ENCODE measurements around the gene TM9SF3. TPM values are rescaled to one million over a fixed set of nuclear protein-coding genes. Genes with fewer than 3 reads are reported as not detected.

Gene TM9SF3
- total RNA-seq, 4 donors from 2014 or later: 75.5 to 99.9 (median 86.8) TPM

DNA sequence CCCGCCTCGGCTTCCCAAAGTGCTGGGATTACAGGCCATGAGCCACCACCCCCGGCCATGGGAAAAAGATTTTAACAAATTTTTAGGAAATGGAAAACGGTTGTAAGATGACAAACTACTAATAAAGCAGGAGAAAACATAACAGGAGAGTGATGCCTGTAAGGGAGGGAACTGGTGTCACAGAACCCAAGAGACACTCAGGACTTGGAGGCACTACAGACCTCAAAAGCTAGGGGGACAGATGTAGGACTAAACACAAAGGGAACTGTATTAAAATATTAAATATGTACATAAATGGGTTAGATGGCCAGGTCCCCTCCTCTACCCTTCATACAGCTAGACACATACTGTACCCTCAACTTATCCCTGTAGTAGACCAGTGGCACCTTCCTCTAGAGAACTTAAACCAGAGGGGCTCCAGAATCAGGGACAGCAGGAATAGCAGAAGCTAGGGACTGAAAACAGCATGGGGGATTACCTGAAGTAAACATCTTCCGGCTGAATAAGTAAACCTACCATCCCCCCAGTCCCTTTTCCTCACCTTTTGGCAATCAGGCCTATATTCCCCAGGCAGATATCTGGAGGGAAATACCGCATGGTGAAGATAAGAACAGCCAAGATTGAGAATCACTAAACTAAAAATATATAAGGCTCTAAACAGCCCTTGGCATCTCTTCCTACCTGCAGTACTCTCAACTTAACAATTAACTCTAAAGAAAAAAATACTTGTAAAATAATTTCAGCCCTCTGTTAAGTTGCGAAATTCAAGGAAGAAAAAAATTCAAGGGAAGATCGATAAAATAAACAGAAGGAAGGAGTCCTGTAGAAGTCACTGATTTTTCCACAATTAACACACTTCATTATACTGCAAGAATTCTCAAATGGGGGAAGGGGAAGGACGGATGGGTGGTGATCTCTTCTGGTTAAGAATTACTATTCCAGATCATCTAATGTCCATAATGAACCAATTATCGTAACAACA is 15.5 kb downstream of the TM9SF3 start:
- no peak for DNase-seq (ENCODE audit: low spot score)
- TF ChIP-seq CTCF (IDR thresholded peaks at IDR 0.05): no peak
- ATAC-seq (ENCODE audit: low FRiP score): no peak

DNA sequence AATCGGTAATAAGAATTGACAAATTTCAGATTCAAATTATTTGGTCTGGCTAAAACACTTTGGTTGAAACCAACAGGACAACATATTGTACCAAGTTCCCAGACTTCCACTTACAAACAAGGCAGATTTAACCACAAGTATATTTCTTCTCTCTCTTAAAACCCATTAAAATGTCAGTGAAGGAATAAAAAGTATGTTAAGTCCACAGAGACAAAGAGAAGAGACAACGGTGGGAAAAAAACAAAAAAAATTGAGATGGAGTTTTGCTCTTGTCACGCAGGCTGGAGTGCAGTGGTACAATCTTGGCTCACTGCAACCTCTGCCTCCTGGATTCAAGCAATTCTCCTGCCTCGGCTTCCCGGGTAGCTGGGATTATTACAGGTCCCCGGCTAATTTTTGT is 16.3 kb downstream of the TM9SF3 start:
- TF ChIP-seq CTCF (IDR thresholded peaks at IDR 0.05): no peak
- ATAC-seq (ENCODE audit: low FRiP score) (no peak), DNase-seq (ENCODE audit: low spot score) (no peak)

GRCh38 chr10:96568402-96568801 is 18.4 kb downstream of the TM9SF3 start:
- no peak for TF ChIP-seq CTCF (IDR thresholded peaks at IDR 0.05)
- ATAC-seq (ENCODE audit: low FRiP score) (no peak), DNase-seq (ENCODE audit: low spot score) (no peak)

DNA sequence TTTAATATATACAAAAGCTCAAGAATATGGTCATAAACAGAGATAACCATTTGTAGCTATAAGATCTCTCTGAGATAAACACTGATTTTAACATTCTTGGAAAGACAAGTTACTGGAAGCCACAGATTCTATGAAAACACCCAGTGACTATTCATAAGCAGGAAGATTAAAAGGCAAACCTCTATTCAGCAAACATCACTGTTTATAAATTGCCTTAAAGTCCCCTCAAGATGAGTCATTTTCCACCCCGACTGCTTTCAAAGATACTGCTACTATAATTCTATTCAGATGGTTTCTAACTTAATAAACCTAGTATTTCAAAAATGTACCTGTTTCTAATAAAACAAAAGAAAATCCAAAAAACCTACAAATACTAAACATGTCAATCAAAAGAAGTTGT is 21.0 kb downstream of the TM9SF3 start:
- DNase-seq (ENCODE audit: low spot score) (no peak), ATAC-seq (ENCODE audit: low FRiP score) (no peak)
- TF ChIP-seq CTCF (IDR thresholded peaks at IDR 0.05): no peak

- TF ChIP-seq CTCF (IDR thresholded peaks at IDR 0.05): no peak
- no peak for ATAC-seq (ENCODE audit: low FRiP score)
- no peak for DNase-seq (ENCODE audit: low spot score)
Observed at GRCh38 chr10:96560966-96561887, 25.6 kb downstream of the TM9SF3 start.

- no peak for DNase-seq (ENCODE audit: low spot score)
- ATAC-seq (ENCODE audit: low FRiP score): no peak
- TF ChIP-seq CTCF (IDR thresholded peaks at IDR 0.05): no peak
Observed at GRCh38 chr10:96560489-96560888, 26.3 kb downstream of the TM9SF3 start.
